Body of pancreas (tissue), 4 donors: ENCODE results near the gene LMAN2.

Source experiments
- POLR2A ChIP-seq, 3 donors: fragments of 450-650 bp; IDR thresholded peaks; one replicate each; pipeline ENCODE4 v1.6.1; 2016; ENCODE audit warnings: antibody characterized with exemption in 3 of 3, mild to moderate bottlenecking in 2 of 3
- TF ChIP-seq, protein P1 (sequence below), 7 experiments: fragments of 450-650 bp in 4 of 7; fragments of 200-600 bp in 3 of 7; sonication (generic) in 3 of 7; IDR thresholded peaks; one replicate each; pipeline ENCODE4 v1.5.1; 2016 to 2019; ENCODE audit warnings: antibody characterized with exemption in 7 of 7

DNA sequence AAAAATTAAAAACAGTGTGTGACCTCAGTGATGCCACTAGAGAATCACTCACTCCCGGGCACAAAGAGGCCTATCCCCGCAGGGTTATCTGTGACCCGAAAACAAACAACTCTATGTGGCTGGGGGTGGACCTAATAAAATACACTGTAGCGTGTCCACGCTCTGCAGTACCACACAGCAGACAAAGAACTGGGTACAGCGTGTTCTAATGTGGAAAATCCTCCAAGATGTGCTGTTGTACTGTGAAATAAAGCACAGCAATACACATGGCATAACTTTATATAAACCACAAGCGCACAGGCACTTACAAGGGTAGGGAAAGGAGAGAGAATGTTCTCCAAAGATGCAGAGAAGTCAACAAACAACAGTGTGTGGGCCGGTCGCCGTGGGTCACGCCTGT is 24.6 kb upstream of the LMAN2 start:
- TF ChIP-seq, protein P1, sequence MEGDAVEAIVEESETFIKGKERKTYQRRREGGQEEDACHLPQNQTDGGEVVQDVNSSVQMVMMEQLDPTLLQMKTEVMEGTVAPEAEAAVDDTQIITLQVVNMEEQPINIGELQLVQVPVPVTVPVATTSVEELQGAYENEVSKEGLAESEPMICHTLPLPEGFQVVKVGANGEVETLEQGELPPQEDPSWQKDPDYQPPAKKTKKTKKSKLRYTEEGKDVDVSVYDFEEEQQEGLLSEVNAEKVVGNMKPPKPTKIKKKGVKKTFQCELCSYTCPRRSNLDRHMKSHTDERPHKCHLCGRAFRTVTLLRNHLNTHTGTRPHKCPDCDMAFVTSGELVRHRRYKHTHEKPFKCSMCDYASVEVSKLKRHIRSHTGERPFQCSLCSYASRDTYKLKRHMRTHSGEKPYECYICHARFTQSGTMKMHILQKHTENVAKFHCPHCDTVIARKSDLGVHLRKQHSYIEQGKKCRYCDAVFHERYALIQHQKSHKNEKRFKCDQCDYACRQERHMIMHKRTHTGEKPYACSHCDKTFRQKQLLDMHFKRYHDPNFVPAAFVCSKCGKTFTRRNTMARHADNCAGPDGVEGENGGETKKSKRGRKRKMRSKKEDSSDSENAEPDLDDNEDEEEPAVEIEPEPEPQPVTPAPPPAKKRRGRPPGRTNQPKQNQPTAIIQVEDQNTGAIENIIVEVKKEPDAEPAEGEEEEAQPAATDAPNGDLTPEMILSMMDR (IDR thresholded peaks at IDR 0.05): no peak
- no peak for TF ChIP-seq POLR2A (IDR thresholded peaks at IDR 0.05)
